Measurements from ENCODE around the gene RPS19BP1.

The RPS19BP1 gene

DNA sequence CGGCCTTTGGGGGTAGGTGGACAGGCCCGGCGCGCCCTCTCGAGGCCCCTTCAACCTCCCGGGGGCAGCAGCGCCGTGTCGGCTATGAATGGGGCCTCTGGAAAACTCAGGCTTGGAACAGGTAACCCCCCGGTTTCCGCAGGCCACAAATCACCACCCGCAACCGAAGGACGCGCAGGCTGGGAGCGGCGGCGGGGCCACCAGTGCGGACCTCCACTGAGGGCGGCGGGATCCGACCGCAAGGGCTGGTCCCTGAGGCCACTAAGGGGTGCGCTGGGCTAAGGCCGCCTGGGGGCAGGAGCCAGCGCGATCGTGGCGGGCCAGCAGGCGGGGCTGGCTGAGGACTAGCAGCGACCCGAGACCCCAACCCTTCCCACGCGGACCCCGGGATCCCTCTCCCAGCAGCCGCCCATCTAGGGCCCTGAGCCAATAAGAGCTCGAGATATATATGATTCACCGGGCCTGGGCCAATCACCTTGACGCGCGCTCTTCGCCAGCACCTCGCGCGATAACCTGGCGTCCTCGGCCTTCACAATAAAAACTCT, 12.8 kb downstream of the RPS19BP1 start:
- DNase-seq (ENCODE audit: low read depth in 2 of 2): peak in 1 of 2 donors; percentile 68
- TF ChIP-seq, protein P1, sequence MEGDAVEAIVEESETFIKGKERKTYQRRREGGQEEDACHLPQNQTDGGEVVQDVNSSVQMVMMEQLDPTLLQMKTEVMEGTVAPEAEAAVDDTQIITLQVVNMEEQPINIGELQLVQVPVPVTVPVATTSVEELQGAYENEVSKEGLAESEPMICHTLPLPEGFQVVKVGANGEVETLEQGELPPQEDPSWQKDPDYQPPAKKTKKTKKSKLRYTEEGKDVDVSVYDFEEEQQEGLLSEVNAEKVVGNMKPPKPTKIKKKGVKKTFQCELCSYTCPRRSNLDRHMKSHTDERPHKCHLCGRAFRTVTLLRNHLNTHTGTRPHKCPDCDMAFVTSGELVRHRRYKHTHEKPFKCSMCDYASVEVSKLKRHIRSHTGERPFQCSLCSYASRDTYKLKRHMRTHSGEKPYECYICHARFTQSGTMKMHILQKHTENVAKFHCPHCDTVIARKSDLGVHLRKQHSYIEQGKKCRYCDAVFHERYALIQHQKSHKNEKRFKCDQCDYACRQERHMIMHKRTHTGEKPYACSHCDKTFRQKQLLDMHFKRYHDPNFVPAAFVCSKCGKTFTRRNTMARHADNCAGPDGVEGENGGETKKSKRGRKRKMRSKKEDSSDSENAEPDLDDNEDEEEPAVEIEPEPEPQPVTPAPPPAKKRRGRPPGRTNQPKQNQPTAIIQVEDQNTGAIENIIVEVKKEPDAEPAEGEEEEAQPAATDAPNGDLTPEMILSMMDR (IDR thresholded peaks at IDR 0.05; ENCODE audit: low read depth, low read length): peak; percentile 17
- H3K4me3 ChIP-seq (replicated peaks in 1 of 2; ENCODE audit: low read depth in 2 of 2, low read length in 2 of 2): peak overlapping the region; percentile 95

DNA sequence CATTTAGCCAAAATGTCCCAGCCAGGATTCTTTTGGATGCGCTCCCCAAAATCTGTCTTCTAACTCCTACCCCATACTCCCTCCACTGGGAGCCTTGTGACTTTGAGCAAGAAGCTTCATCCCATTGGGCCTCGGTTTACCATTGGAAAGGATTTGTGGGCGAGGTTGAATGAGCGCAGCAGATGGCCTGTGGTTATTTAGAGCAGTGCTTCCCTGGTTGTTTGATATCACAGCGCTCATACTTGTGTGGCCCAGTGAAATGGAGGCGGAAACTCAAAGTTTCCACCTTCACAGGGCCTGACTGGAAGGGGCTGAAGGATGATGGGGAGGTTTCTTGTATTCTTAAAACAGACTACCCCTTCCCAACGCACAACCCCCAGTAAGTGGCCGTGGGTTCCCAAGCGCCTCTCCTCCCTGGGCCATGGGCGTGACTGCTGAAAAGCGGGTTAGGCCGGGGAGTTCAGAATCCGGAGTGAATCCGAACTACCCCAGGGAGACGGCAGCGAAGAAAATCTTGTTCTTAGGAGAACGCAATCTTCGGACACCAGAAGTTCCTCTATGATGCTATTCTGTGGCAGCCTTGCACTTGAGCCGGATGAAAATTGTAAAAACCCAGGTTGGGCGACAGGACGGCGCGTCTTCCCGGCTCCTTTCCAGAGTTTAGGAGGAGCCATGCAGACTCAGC, 13.4 kb downstream of the RPS19BP1 start:
- peak overlapping the region; percentile 95 for H3K4me3 ChIP-seq (replicated peaks in 1 of 2; ENCODE audit: low read depth in 2 of 2, low read length in 2 of 2)
- TF ChIP-seq, protein P1 (IDR thresholded peaks at IDR 0.05; ENCODE audit: low read depth, low read length): no peak
- DNase-seq (ENCODE audit: low read depth in 2 of 2): peak in 1 of 2 donors; percentile 71

DNA sequence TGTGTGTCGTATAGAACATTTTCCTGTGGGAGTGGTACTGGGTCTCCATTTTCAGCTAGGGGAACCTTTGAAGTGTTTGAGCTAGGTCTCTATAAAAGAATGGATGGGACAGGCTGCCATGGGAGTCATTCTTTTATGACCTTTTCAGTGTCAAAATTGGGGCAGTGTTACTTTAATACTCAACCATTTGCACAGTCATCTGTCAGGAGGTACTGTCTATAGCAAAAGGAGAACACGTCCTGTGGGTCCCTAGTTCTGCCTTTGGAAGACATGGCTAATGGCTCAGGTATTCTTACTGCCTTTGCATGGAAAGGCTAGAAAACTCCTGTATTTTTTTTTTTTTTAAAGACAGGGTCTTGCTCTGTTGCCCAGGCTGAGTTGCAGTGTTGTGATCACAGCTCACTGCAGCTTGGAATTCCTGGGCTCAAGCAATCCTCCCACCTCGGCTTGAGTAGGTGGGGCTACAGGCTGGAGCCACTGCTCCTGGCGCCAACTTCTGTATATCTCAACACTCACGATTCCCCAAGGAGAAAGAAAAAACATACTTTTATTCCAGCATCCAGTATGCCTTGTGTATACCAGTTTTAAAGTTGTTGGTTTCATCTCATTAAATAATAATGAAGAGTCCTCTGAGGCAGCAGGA, 14.3 kb downstream of the RPS19BP1 start:
- H3K4me3 ChIP-seq (replicated peaks in 1 of 2; ENCODE audit: low read depth in 2 of 2, low read length in 2 of 2): no peak overlapping the region
- TF ChIP-seq, protein P1 (IDR thresholded peaks at IDR 0.05; ENCODE audit: low read depth, low read length): no peak
- DNase-seq (ENCODE audit: low read depth in 2 of 2): peak; percentile 70 to 81

DNA sequence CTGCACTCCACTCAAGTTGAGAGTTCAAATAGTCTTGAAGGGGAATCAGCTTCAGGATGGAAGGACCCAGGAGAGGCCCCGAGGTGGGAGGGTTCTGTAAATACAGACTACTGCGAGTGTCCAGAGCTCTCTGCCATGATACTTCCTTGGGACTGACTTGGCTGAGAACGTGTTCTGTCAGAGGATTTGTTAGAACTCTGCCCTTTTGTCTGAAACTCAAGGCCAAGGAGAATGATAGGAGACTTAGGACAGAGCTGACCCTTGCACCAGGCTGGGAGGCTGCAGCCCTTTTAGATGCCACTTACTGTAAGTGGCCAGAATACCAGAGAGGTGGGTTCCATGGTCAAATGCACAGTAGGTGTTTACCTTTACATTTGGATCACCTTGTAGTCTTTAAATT, 15.1 kb downstream of the RPS19BP1 start:
- DNase-seq (ENCODE audit: low read depth in 2 of 2): no peak
- no peak overlapping the region for H3K4me3 ChIP-seq (replicated peaks in 1 of 2; ENCODE audit: low read depth in 2 of 2, low read length in 2 of 2)
- TF ChIP-seq, protein P1 (IDR thresholded peaks at IDR 0.05; ENCODE audit: low read depth, low read length): no peak

DNA sequence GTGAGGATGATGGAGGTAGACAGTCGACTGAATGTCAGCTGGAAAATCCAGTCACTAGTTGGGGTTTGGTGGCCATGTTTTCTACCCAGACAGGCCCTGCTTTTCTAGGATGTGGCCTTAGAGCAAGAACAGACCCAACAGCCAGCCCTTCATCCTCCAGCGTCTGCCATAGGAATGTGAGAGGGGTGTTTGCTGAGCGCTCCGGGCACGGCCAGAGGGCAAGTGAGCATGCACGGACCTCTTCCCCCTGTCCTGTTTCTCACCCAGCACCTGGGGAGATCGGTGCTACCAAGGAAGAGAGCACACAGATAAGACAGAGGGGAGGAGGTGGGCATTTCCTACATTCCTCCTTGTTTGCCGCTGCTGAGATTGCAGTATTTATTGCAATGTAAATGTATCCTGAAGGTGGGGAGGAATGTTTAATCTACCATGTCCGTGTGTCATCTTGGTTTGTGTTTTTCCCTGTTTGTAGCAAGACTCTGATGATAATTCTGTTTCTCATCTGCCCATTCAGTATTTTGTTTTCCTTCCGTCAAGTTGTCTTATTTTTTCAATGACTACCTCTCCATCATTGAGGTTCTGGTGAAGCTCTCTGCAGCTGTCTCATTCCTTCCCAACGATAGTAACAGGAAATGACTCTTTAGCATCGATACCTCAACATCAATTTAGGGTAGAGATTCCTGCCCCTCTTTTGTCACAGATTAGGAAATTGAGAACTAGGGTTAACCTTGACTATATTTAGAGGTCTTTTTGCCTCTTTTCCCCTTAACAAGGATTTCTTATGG, 17.1 kb downstream of the RPS19BP1 start:
- no peak overlapping the region for H3K4me3 ChIP-seq (replicated peaks in 1 of 2; ENCODE audit: low read depth in 2 of 2, low read length in 2 of 2)
- TF ChIP-seq, protein P1 (IDR thresholded peaks at IDR 0.05; ENCODE audit: low read depth, low read length): no peak
- DNase-seq (ENCODE audit: low read depth in 2 of 2): no peak

DNA sequence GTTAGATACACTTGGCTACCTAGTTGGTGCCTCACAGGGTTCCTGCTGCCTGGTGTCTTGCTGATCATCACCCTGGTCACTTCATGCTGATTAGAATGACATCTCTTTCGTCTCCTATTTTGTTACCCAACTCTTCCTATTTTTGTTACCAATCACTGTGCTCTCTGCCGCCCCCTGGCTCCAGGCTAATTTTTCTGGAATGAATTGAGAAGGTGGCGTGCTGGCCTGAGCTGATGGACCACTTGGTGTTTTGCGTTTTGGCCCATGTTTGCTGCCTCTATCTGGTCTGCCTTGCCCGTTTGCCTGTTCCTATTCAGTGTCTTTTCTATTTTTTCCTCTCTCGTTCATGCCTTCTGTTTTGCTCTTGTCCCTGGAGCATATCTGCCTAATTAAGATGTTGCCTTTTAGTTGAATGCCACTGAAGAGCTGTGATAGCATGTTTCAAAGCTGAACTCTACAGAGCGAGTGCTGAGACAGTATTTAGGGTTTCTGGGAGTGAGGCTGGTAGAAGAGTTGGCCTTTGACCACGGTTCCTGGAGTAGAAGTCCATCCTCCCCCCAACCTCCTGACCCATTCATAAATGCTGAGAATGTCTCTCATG, 18.1 kb downstream of the RPS19BP1 start:
- TF ChIP-seq, protein P1 (IDR thresholded peaks at IDR 0.05; ENCODE audit: low read depth, low read length): peak; percentile 81
- DNase-seq (ENCODE audit: low read depth in 2 of 2): peak; percentile 58 to 65
- H3K4me3 ChIP-seq (replicated peaks in 1 of 2; ENCODE audit: low read depth in 2 of 2, low read length in 2 of 2): no peak overlapping the region
